Mesothelial cell of epicardium (in vitro differentiated cells): ENCODE measurements around the gene TSPAN18. TPM values are rescaled to one million over a fixed set of nuclear protein-coding genes. Genes with fewer than 3 reads are reported as not detected.

Experiments
- DNase-seq, 2 experiments: peaks; one replicate each; pipeline ENCODE4 v3.0.0; 2021; ENCODE audit warnings: low spot score in 2 of 2; ENCODE audit not compliant: unreplicated experiment in 2 of 2
- H3K27ac Mint-ChIP-seq: 2 replicates; pipeline ENCODE4 v1.8.0; 2021; ENCODE audit warnings: mixed read lengths
- H3K27me3 Mint-ChIP-seq: 2 replicates; pipeline ENCODE4 v1.8.0; 2021; ENCODE audit warnings: low read depth, mixed read lengths
- H3K36me3 Mint-ChIP-seq: 2 replicates; pipeline ENCODE4 v1.8.0; 2021; ENCODE audit warnings: mixed read lengths
- H3K4me1 Mint-ChIP-seq: 2 replicates; pipeline ENCODE4 v1.8.0; 2021; ENCODE audit warnings: mixed read lengths
- H3K4me3 Mint-ChIP-seq: 2 replicates; pipeline ENCODE4 v1.8.0; 2021; ENCODE audit warnings: mild to moderate bottlenecking, moderate library complexity, mixed read lengths
- H3K9me3 Mint-ChIP-seq: 2 replicates; pipeline ENCODE4 v1.8.0; 2021; ENCODE audit warnings: mixed read lengths
- total RNA-seq: library from RNA; stranded (reverse); gene quantifications from 3 replicates; pipeline ENCODE4 v1.2.1, GENCODE V29; 2021
- TF ChIP-seq, protein P1 (sequence below): fragments of 200-600 bp; sonication (generic); IDR thresholded peaks from one replicate; pipeline ENCODE4 v1.5.0; 2021; ENCODE audit warnings: antibody characterized with exemption; ENCODE audit not compliant: unreplicated experiment

The TSPAN18 gene
- total RNA-seq, 1 donor from 2014 or later = 47.4 TPM

DNA sequence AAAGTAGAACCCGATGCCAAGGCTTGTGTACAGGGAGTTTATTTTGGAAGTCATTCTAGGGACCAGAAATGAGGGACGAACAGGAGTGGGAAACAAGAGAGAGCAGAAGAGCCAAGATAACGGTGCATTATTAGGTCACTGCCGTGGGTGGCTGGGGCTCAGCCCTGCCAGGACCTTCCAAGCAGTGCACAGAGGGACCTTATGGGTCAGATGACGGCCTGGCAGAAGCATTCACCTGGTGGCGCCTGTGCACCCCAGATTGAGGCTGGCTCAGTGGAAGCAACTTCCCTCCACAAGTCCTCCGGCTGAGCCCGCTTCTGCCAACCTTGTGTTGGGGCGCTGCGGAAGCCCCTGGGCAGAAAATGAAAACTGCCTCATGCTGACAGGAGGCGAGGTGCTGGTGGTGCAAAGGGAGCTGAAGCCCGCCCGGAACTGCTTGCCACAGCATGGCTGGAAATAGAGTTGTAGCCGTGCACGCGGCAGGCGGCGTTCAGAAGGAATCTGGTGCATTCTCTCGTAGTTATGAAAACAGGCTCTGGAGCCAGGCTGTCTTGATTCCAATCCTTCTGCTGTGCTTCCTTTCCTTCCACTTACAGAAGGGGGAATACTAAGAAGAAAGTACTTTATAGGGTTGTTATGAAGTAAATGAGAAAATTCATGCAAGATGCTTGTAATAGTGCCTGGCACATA is 246.1 kb downstream of the TSPAN18 start:
- no peaks in the 10 kb centered on the region for H3K27me3 Mint-ChIP-seq
- no peak overlapping the region for H3K27ac Mint-ChIP-seq
- TF ChIP-seq, protein P1, sequence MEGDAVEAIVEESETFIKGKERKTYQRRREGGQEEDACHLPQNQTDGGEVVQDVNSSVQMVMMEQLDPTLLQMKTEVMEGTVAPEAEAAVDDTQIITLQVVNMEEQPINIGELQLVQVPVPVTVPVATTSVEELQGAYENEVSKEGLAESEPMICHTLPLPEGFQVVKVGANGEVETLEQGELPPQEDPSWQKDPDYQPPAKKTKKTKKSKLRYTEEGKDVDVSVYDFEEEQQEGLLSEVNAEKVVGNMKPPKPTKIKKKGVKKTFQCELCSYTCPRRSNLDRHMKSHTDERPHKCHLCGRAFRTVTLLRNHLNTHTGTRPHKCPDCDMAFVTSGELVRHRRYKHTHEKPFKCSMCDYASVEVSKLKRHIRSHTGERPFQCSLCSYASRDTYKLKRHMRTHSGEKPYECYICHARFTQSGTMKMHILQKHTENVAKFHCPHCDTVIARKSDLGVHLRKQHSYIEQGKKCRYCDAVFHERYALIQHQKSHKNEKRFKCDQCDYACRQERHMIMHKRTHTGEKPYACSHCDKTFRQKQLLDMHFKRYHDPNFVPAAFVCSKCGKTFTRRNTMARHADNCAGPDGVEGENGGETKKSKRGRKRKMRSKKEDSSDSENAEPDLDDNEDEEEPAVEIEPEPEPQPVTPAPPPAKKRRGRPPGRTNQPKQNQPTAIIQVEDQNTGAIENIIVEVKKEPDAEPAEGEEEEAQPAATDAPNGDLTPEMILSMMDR = no peak
- H3K4me1 Mint-ChIP-seq = peaks cover 6% of the 10 kb centered on the region
- H3K9me3 Mint-ChIP-seq = no peaks in the 10 kb centered on the region
- H3K36me3 Mint-ChIP-seq = no peaks in the 10 kb centered on the region
- H3K4me3 Mint-ChIP-seq = no peak overlapping the region
- DNase-seq = no peak

GRCh38 chr11:44973632-44974401 is 247.1 kb downstream of the TSPAN18 start:
- Mint-ChIP-seq H3K9me3 (no peaks in the 10 kb centered on the region), H3K4me3 (no peak overlapping the region), H3K4me1 (peaks cover 6% of the 10 kb centered on the region), H3K27ac (no peak overlapping the region), H3K36me3 (no peaks in the 10 kb centered on the region), H3K27me3 (no peaks in the 10 kb centered on the region)
- no peak for DNase-seq
- TF ChIP-seq, protein P1 = no peak

DNA sequence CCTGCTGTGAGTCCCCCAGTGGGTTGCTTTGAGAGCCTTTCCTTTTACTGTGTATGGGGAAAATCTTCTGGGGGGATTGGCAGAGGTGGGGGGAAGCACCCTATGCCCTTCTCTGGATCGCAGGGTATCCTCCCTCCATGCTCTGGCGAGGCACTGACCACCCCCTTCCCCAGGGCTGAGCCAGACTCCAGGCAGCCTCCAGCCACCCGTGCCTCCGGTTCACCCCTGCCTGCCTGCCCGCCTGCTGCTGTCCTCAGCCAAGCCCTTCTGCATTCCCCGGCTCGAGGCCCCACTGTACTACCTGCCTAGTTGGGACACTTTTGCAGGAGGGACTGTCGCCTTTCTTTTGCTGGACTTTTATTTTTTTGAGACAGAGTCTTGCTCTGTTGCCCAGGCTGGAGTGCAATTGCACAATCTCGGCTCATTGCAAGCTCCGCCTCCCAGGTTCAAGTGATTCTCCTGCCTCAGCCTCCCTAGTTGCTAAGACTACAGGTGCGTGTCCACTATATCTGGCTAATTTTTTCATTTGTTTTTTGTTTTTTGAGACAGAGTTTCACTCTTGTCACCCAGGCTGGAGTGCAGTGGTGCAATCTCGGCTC is 247.7 kb downstream of the TSPAN18 start:
- H3K9me3 Mint-ChIP-seq = no peaks in the 10 kb centered on the region
- H3K27me3 Mint-ChIP-seq = no peaks in the 10 kb centered on the region
- no peak overlapping the region for H3K27ac Mint-ChIP-seq
- DNase-seq = no peak
- peaks cover 6% of the 10 kb centered on the region for H3K4me1 Mint-ChIP-seq
- H3K36me3 Mint-ChIP-seq = no peaks in the 10 kb centered on the region
- no peak overlapping the region for H3K4me3 Mint-ChIP-seq
- TF ChIP-seq, protein P1 = no peak

DNA sequence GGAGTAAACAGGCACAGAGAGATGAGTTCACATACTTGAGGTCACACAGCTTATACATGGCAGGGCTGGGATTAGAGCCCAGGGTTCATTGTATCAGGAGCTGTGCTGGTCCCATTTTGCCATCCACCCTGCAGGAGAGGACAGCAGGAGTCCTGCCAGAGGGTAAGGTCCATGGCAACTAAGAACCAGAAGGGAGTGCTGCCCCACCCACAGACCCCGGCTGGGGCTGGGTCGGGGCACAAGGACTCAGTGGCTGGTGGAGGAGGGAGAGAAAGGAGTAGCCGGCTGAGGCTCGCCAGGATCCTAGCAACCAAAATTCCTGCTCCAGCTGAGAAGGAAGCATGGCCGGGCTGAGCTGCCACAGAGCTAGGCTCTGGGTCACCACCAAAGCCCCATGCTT is 249.8 kb downstream of the TSPAN18 start:
- H3K27ac Mint-ChIP-seq = peak overlapping the region; percentile 36
- H3K36me3 Mint-ChIP-seq = no peaks in the 10 kb centered on the region
- peaks cover 4% of the 10 kb centered on the region for H3K4me1 Mint-ChIP-seq
- no peaks in the 10 kb centered on the region for H3K27me3 Mint-ChIP-seq
- no peak for DNase-seq
- no peak overlapping the region for H3K4me3 Mint-ChIP-seq
- TF ChIP-seq, protein P1 = no peak
- no peaks in the 10 kb centered on the region for H3K9me3 Mint-ChIP-seq

- Mint-ChIP-seq H3K4me1 (peaks cover 4% of the 10 kb centered on the region), H3K9me3 (no peaks in the 10 kb centered on the region), H3K36me3 (no peaks in the 10 kb centered on the region), H3K4me3 (peak overlapping the region; percentile 25), H3K27me3 (no peaks in the 10 kb centered on the region), H3K27ac (no peak overlapping the region)
- DNase-seq = no peak
- TF ChIP-seq, protein P1 = no peak
Measured at GRCh38 chr11:44977493-44977984, 250.8 kb downstream of the TSPAN18 start.
